Esophagus squamous epithelium (tissue), 5 donors: ENCODE measurements around the gene PRTG. TPM values are rescaled to one million over a fixed set of nuclear protein-coding genes. Genes with fewer than 3 reads are reported as not detected.

Source experiments
- DNase-seq: peaks from one replicate; lab custom pipeline; 2025; lab: John Stamatoyannopoulos, UW
- H3K27ac ChIP-seq, 4 donors: fragments of 200-600 bp; sonication (generic); one replicate each; pipeline ENCODE4 v1.5.1; 2016 to 2019; ENCODE audit warnings: mild to moderate bottlenecking in 1 of 4
- H3K27me3 ChIP-seq, 4 donors: fragments of 200-600 bp; sonication (generic); 1 replicate in 3 of 4; 2 replicates in 1 of 4; pipeline versions ENCODE4 v1.5.1 to v1.6.0; 2017 to 2021; ENCODE audit warnings: antibody characterized with exemption in 1 of 4
- H3K36me3 ChIP-seq, 3 donors: fragments of 200-600 bp; sonication (generic); one replicate each; pipeline ENCODE4 v1.5.1; 2016 to 2019
- H3K4me1 ChIP-seq, 3 donors: fragments of 200-600 bp; sonication (generic); one replicate each; pipeline ENCODE4 v1.5.1; 2017 to 2019
- H3K4me3 ChIP-seq, 4 donors: fragments of 200-600 bp; sonication (generic); 1 replicate in 3 of 4; 2 replicates in 1 of 4; pipeline ENCODE4 v1.5.1; 2016 to 2019; ENCODE audit warnings: mild to moderate bottlenecking in 2 of 4, moderate library complexity in 1 of 4
- H3K9me3 ChIP-seq, 3 donors: fragments of 200-600 bp; sonication (generic); one replicate each; pipeline ENCODE4 v1.5.1; 2016 to 2019
- CTCF ChIP-seq, 6 experiments: fragments of 450-650 bp in 4 of 6; fragments of 200-600 bp in 2 of 6; sonication (generic) in 2 of 6; IDR thresholded peaks; one replicate each; pipeline ENCODE4 v1.5.1; 2016 to 2019; ENCODE audit warnings: antibody characterized with exemption in 6 of 6, mild to moderate bottlenecking in 4 of 6, moderate library complexity in 4 of 6
- POLR2A ChIP-seq, 4 donors: fragments of 450-650 bp; IDR thresholded peaks; one replicate each; pipeline ENCODE4 v1.6.1; 2017; ENCODE audit warnings: antibody characterized with exemption in 4 of 4, mild to moderate bottlenecking in 4 of 4, moderate library complexity in 3 of 4
- WGBS, 2 donors: methylation state at CpG; one replicate each; pipeline ENCODE4 v1.1.5; 2018; 5-methylcytosine and 5-hydroxymethylcytosine counted together
- intact Hi-C: fragments of 100-400 bp; cut with DNase I; formaldehyde crosslinking; loops from one replicate; pipeline ENCODE4 v1.15.0; 2022
- total RNA-seq, 4 donors: library from RNA; depleted of rRNA; stranded (reverse); fragments of >200 nt; gene quantifications; one replicate each; pipeline ENCODE4 v1.1.0, GENCODE V29; 2016
- donor health status: DM: yes; HTN: yes; CAD: no.

Gene PRTG
- total RNA-seq, 4 donors from 2014 or later = 0.04 to 1.3 (median 0.15) TPM

- 88 to 95% methylated on average over 6 of the region's 6 CpGs for WGBS, 2 donors
- Histone ChIP-seq H3K4me3 (no peak overlapping the region), H3K27ac (no peak overlapping the region), H3K9me3 (no peaks in the 10 kb centered on the region), H3K27me3 (no peaks in the 10 kb centered on the region), H3K36me3 (no peaks in the 10 kb centered on the region), H3K4me1 (no peaks in the 10 kb centered on the region)
- TF ChIP-seq CTCF (IDR thresholded peaks at IDR 0.05) = no peak
- no peak for TF ChIP-seq POLR2A (IDR thresholded peaks at IDR 0.05)
- intact Hi-C loops = no loop called here
- no peak for DNase-seq
Observed at GRCh38 chr15:55687792-55688191, 55.2 kb downstream of the PRTG start.

GRCh38 chr15:55685286-55685685, 57.7 kb downstream of the PRTG start:
- Histone ChIP-seq H3K4me3 (no peak overlapping the region), H3K36me3 (no peaks in the 10 kb centered on the region), H3K4me1 (no peaks in the 10 kb centered on the region), H3K27me3 (no peaks in the 10 kb centered on the region), H3K27ac (no peak overlapping the region), H3K9me3 (no peaks in the 10 kb centered on the region)
- TF ChIP-seq POLR2A (IDR thresholded peaks at IDR 0.05) = no peak
- TF ChIP-seq CTCF (IDR thresholded peaks at IDR 0.05) = no peak
- intact Hi-C loops = no loop called here
- no peak for DNase-seq
- WGBS, 2 donors = 0 to 12% methylated on average over 1 of the region's 1 CpG

GRCh38 chr15:55683376-55683775, 59.6 kb downstream of the PRTG start:
- TF ChIP-seq POLR2A (IDR thresholded peaks at IDR 0.05) (no peak), CTCF (IDR thresholded peaks at IDR 0.05) (no peak)

GRCh38 chr15:55681631-55682030, 61.3 kb downstream of the PRTG start:
- H3K9me3 ChIP-seq = no peaks in the 10 kb centered on the region
- DNase-seq = no peak
- 67 to 72% methylated on average over 5 of the region's 5 CpGs for WGBS, 2 donors
- intact Hi-C loops = no loop called here
- no peaks in the 10 kb centered on the region for H3K4me1 ChIP-seq
- TF ChIP-seq POLR2A (IDR thresholded peaks at IDR 0.05) = no peak
- TF ChIP-seq CTCF (IDR thresholded peaks at IDR 0.05) = no peak
- no peak overlapping the region for H3K4me3 ChIP-seq
- no peaks in the 10 kb centered on the region for H3K27me3 ChIP-seq
- no peaks in the 10 kb centered on the region for H3K36me3 ChIP-seq
- H3K27ac ChIP-seq = no peak overlapping the region

More at GRCh38 chr15:55683376-55683775, 59.6 kb downstream of the PRTG start:
- Histone ChIP-seq H3K4me1 (no peaks in the 10 kb centered on the region), H3K27ac (no peak overlapping the region), H3K4me3 (no peak overlapping the region), H3K9me3 (no peaks in the 10 kb centered on the region), H3K27me3 (no peaks in the 10 kb centered on the region), H3K36me3 (no peaks in the 10 kb centered on the region)
- intact Hi-C loops = no loop called here
- no peak for DNase-seq

GRCh38 chr15:55676507-55676906, 66.4 kb downstream of the PRTG start:
- Histone ChIP-seq H3K4me3 (no peak overlapping the region), H3K4me1 (no peaks in the 10 kb centered on the region), H3K36me3 (no peaks in the 10 kb centered on the region), H3K27me3 (no peaks in the 10 kb centered on the region), H3K9me3 (no peaks in the 10 kb centered on the region), H3K27ac (no peak overlapping the region)
- WGBS, 2 donors = 63 to 70% methylated on average over 2 of the region's 2 CpGs
- intact Hi-C loops = no loop called here
- no peak for DNase-seq
- TF ChIP-seq CTCF (IDR thresholded peaks at IDR 0.05) = no peak
- no peak for TF ChIP-seq POLR2A (IDR thresholded peaks at IDR 0.05)
